HG02588 (cell line): ENCODE measurements around the gene LEUTX.
"Not testable (repeated sequence)": the region's sequence is repeated elsewhere in the genome, so short reads cannot be mapped to it uniquely, and the experiment has no call there.

ENCODE experiments used
- ATAC-seq: cut with Tn5 transposase; IDR thresholded peaks from one replicate; pipeline ENCODE4 v1.9.1; 2021; ENCODE audit warnings: mild to moderate bottlenecking, moderate library complexity; ENCODE audit not compliant: unreplicated experiment

LEUTX gene

GRCh38 chr19:39768786-39769185, 9.9 kb upstream of the LEUTX start:
- ATAC-seq = no peak

GRCh38 chr19:39780894-39781293, 2.2 kb downstream of the LEUTX start:
- ATAC-seq = no peak

GRCh38 chr19:39788244-39788643, 9.6 kb downstream of the LEUTX start:
- ATAC-seq = no peak

- ATAC-seq = peak; percentile 55
Measured at GRCh38 chr19:39792999-39793546, 14.4 kb downstream of the LEUTX start.

GRCh38 chr19:39795001-39795400, 16.3 kb downstream of the LEUTX start:
- ATAC-seq = no peak

GRCh38 chr19:39796000-39796498, 17.4 kb downstream of the LEUTX start:
- ATAC-seq = no peak

- ATAC-seq = no peak
Measured at GRCh38 chr19:39797083-39797482, 18.4 kb downstream of the LEUTX start.

- ATAC-seq = no peak
Measured at GRCh38 chr19:39802958-39803357, 24.3 kb downstream of the LEUTX start.

- no peak for ATAC-seq
Measured at GRCh38 chr19:39805104-39805503, 26.4 kb downstream of the LEUTX start.

- ATAC-seq = no peak
Measured at GRCh38 chr19:39807846-39808364, 29.3 kb downstream of the LEUTX start.

- ATAC-seq = not testable (repeated sequence)
Measured at GRCh38 chr19:39808688-39809087, 30.0 kb downstream of the LEUTX start.

- no peak for ATAC-seq
Measured at GRCh38 chr19:39809368-39809767, 30.7 kb downstream of the LEUTX start.

GRCh38 chr19:39810424-39810823, 31.8 kb downstream of the LEUTX start:
- no peak for ATAC-seq

- ATAC-seq = no peak
Measured at GRCh38 chr19:39811064-39811463, 32.4 kb downstream of the LEUTX start.

- ATAC-seq = no peak
Measured at GRCh38 chr19:39813264-39813993, 34.8 kb downstream of the LEUTX start.

- ATAC-seq = not testable (repeated sequence)
Measured at GRCh38 chr19:39814111-39814510, 35.5 kb downstream of the LEUTX start.

GRCh38 chr19:39814595-39814994, 35.9 kb downstream of the LEUTX start:
- ATAC-seq = no peak

GRCh38 chr19:39816287-39817048, 37.8 kb downstream of the LEUTX start:
- ATAC-seq = no peak

GRCh38 chr19:39817888-39818561, 39.4 kb downstream of the LEUTX start:
- ATAC-seq = no peak

- no peak for ATAC-seq
Measured at GRCh38 chr19:39818626-39819097, 40.0 kb downstream of the LEUTX start.

GRCh38 chr19:39819786-39820185, 41.1 kb downstream of the LEUTX start:
- no peak for ATAC-seq
